Measurements from ENCODE around the gene CFAP92. TPM values are rescaled to one million over a fixed set of nuclear protein-coding genes. Genes with fewer than 3 reads are reported as not detected.

CFAP92 gene
- total RNA-seq, 1 donor from 2014 or later, result not detected

- TF ChIP-seq, protein P1, sequence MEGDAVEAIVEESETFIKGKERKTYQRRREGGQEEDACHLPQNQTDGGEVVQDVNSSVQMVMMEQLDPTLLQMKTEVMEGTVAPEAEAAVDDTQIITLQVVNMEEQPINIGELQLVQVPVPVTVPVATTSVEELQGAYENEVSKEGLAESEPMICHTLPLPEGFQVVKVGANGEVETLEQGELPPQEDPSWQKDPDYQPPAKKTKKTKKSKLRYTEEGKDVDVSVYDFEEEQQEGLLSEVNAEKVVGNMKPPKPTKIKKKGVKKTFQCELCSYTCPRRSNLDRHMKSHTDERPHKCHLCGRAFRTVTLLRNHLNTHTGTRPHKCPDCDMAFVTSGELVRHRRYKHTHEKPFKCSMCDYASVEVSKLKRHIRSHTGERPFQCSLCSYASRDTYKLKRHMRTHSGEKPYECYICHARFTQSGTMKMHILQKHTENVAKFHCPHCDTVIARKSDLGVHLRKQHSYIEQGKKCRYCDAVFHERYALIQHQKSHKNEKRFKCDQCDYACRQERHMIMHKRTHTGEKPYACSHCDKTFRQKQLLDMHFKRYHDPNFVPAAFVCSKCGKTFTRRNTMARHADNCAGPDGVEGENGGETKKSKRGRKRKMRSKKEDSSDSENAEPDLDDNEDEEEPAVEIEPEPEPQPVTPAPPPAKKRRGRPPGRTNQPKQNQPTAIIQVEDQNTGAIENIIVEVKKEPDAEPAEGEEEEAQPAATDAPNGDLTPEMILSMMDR (conservative IDR thresholded peaks at IDR 0.05; ENCODE audit: low read depth, low read length), result no peak
- no peak for DNase-seq (ENCODE audit: low read depth)
- H3K4me3 ChIP-seq (ENCODE audit: low read depth, low read length), result no peak overlapping the region
Observed at GRCh38 chr3:129020691-129021090, 26.8 kb upstream of the CFAP92 start.

GRCh38 chr3:129019266-129019665 lies 25.4 kb upstream of the CFAP92 start:
- TF ChIP-seq, protein P1 (conservative IDR thresholded peaks at IDR 0.05; ENCODE audit: low read depth, low read length), result no peak
- no peak for DNase-seq (ENCODE audit: low read depth)
- H3K4me3 ChIP-seq (ENCODE audit: low read depth, low read length), result no peak overlapping the region

DNA sequence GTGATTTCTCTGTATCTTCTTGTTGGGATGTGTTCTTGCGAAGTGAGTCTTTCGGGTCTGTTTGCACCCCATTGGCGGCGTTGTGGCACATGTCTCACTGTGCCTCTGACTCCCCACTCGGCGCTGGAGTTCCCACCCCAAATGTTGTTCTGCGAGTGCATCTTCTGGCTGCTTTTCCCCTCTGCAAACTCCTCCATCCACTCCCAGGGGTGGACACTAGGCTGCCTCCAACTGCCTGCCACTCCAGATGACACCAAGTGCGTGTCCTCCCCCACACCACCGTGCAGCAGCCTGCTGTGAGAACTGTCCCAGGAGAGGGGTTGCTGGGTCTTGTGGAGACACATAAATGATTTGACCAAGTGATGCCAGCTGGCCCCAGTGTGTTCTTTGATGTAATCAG lies 24.9 kb upstream of the CFAP92 start:
- no peak overlapping the region for H3K4me3 ChIP-seq (ENCODE audit: low read depth, low read length)
- TF ChIP-seq, protein P1 (conservative IDR thresholded peaks at IDR 0.05; ENCODE audit: low read depth, low read length), result no peak
- no peak for DNase-seq (ENCODE audit: low read depth)

- DNase-seq (ENCODE audit: low read depth), result no peak
- TF ChIP-seq, protein P1 (conservative IDR thresholded peaks at IDR 0.05; ENCODE audit: low read depth, low read length), result no peak
- H3K4me3 ChIP-seq (ENCODE audit: low read depth, low read length), result no peak overlapping the region
Observed at GRCh38 chr3:129018271-129018670, 24.4 kb upstream of the CFAP92 start.

GRCh38 chr3:129017484-129017899 lies 23.6 kb upstream of the CFAP92 start:
- TF ChIP-seq, protein P1 (conservative IDR thresholded peaks at IDR 0.05; ENCODE audit: low read depth, low read length), result no peak
- no peak for DNase-seq (ENCODE audit: low read depth)
- H3K4me3 ChIP-seq (ENCODE audit: low read depth, low read length), result no peak overlapping the region

DNA sequence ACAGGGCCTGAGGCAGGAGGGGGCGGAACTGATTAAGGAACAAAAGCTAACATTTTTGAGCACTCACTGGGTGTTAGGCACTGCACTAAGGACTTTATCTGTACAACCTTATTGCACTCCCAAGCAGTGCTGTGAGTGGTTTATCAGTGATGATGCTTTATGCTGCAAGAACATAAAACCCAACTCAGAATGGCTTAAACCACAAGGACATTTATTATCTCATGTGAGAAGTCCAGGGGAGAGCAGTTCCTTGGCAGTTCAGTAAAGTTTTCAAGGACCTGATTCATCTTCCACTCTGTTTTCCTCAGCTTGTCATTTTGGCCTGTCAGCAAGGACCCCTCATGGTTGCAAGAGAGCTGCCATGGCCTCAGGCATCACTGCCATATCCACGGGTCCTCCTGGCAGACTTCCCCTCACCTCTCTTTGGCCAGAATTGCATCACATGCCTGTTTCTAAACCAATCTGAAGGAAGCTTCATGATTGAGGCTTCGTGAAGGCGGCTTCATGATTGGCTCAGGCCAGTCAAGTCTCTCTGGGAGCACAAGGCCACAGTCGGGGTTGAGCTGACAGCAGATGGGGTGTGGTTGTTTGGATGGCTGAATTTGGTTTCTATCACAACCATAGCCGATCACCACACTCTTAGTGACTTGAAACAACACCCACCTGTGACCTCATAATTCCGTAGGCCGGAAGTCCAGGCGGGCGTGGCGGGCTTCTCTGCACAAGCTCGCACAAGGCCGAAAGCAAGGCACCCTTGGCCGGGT lies 23.0 kb upstream of the CFAP92 start:
- no peak overlapping the region for H3K4me3 ChIP-seq (ENCODE audit: low read depth, low read length)
- DNase-seq (ENCODE audit: low read depth), result no peak
- TF ChIP-seq, protein P1 (conservative IDR thresholded peaks at IDR 0.05; ENCODE audit: low read depth, low read length), result no peak

- no peak overlapping the region for H3K4me3 ChIP-seq (ENCODE audit: low read depth, low read length)
- no peak for DNase-seq (ENCODE audit: low read depth)
- TF ChIP-seq, protein P1 (conservative IDR thresholded peaks at IDR 0.05; ENCODE audit: low read depth, low read length), result no peak
Observed at GRCh38 chr3:129016356-129016719, 22.5 kb upstream of the CFAP92 start.

Measured in epithelial cell of proximal tubule (primary cell).